Measurements from ENCODE around the gene ABCA10.

Gene ABCA10

DNA sequence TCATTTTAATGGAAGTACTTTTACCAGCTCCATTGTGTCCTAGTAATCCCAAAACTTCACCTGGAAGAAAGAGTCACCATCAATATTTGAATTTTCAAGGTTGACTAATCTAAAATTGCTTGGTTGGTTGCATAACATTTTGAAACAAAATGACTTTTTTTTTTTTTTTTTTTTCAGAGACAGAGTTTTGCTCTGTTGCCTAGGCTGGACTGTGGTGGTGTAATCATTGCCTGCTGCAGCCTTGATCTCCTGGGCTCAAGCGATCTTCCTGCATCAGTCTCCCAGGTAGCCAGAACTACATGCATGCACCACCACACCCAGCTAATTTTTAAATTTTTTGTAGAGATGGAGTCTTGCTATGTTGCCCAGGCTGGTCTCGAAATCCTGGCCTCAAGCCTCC lies 74.4 kb downstream of the ABCA10 start:
- DNase-seq = no peak

DNA sequence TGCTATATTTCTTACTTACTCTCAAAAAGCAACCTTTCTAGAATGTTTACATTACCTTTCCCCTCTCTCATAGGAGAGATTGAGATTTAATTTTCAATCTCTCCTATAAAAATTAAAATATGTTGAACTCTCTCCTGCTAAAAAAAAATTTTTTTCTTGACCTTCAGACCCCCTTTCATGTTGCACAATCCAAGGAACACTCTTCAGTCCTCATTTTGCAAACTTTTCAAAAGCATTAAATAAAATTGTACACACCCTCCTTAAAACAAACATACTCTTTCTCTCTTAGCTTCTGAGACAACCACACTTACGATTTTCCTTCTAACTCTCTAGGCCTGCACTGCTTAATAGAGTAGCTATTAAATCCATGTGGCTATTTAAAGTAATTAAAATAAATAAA lies 78.3 kb downstream of the ABCA10 start:
- no peak for DNase-seq

DNA sequence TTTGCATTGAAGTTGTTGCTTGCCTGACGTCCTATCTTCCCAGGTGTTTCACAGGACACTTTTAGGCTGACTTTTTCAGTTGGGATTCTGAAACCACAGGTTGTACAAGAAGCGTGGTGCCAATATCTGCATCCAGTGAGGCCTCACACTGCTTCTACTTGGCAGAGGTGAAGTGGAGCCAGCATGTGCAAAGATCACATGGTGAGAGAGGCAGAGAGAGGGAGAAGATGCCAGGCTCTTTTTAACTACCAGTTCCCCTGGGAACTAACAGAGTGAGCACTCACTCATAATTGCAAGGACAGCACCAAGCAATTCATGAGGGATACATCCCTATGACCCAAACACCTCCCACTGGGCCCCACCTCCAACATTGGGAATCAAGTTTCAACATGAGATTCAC lies 81.2 kb downstream of the ABCA10 start:
- DNase-seq = no peak

DNA sequence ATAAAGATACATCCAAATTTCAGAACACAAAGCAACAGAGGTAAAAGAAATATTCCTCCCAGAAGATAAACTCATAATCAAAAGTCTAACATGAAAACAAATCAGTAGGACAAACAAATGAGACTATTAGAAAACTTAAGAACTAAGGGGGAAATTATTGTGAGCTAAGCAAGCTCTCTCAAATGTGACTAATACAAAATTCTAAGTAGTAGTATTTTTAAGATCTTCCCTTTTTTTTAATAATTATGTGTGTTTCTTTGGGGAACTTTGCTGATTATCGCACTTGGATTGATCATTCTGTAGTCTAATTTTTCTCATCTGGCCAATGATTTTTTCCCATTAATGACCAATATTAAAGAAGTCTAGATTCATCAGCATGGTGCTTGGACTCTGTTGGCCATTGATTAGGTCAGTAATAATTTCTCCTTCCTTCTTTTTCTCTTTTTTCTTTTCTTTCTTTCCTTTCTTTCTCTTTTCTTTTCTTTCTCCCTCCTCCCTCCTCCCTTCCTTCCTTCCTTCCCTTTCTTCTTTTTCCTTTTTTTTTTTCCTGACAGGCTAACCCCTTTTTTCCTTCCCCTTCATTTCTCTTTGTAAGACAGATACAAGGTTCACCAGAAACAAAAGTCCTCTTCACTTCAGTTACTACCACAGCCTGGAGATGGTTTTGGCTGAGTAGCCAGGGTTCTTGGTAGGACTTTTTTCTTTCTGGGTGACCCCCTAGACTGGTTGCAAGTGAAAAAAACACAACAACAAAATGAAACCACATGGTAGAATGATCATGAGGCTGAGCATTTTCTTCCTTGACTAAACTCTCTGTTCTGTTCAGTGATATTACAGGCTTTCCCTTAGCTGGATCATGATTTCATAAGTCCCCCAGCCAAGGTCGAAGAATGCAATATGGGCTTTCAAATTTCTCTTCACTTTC lies 84.0 kb downstream of the ABCA10 start:
- DNase-seq = no peak

DNA sequence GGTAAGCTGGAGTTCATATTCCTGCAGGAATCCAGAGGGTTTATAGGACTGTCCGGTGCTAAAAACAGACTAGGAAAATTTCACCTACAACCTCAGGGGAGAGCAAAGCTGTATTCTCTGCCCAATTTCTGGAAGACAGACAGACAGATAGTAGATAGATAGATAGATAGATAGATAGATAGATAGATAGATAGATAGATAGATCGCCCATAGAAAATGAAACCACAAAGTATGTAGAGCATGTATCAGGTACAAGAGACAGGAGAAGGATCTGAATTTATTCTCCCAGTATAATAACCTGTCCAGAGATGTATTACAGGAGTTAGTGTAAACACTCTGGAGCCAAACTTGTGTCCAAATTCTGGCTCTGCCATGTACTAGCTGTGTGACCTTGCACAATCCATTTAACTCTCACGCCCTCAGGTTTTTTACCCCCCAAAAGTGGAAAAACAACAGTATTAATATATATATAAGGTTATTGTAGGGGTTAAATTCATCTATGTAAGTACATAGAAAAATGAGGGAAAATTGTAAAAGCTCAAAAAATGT lies 84.9 kb downstream of the ABCA10 start:
- no peak for DNase-seq

DNA sequence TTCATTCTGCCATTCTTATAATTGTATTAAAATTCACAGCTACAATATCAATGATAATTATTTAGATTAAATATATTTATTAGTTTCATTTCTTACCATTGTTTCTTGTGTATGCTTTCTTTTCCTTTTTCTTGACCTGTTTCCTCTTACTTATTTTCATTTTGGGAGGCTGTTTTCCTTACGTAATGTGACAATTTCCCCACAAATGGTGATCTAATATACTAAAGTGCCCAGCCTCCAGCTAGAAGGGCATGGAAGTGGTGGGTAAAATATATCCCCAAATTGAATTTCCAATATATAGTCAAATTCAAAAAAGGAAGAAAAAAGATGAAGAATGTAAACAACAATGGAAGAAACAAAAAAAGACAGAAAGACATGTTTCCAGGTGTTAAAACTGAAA lies 85.5 kb downstream of the ABCA10 start:
- no peak for DNase-seq

DNA sequence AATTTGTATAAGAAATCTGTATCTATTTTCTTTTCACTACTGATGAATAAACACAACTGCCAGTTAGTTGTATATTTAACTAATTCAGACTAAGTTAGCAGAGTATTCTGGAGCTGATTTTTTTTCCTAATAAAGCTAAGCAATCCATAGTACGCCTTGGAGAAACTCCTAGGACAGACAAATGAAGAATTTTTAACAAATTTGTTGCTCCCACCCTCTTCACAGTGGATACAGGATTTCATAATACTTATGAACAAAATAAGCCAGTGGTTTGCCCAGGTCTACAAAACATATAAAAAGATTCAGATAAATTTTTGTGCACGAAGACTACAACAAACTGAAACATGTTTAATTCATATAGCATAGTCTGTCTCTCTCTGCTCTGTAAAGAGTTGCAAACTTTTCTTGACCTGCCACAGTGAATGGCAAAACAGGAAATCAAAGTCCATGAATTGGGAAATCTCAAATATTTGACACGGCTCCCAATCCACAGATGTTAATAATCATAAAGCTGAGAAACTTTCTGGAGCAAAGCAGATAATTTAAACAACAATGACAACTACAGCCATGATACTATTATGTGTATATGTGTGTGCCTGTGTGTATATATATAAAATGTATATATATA lies 86.3 kb downstream of the ABCA10 start:
- DNase-seq = no peak

DNA sequence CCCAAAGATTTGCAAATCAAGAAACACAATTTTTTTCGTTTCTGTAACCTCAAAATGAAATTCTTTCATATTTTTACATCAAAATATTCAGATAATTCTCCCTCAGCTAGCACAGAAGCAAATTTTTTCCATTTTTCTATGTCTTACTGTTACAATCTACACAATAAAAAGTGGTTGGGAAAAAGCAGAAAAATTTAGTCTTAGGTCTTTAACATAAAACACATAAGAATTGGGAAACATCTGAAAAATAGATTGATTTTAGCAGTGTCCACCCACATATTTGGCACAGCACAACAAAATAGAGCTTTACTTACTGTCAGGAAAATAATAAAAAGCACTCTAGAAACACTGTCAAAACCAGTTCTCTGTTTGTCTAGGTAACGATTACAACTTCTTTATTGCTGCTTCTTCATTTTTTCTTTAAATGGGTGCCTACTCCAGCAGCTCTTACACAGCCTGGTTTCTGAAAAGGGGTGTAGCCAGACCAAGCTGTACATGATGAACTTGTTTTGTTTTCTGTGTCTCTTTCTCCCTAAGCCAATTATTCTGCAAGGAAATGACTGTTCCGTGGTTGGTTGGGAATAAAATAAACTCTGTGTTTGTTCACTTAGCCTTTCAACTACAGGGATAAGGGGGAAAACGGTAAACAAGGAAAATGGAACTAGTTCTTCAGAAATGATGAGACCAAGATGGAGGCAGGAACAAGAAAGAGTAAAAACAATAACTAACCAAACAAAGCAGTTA lies 87.0 kb downstream of the ABCA10 start, which contains the start of gene ABCA6:
Gene ABCA6, minus strand, starts transcription at position 465 of the 744 bp plus-strand sequence. CDS start 1,192 bp downstream, outside the sequence.
- DNase-seq = no peak

DNA sequence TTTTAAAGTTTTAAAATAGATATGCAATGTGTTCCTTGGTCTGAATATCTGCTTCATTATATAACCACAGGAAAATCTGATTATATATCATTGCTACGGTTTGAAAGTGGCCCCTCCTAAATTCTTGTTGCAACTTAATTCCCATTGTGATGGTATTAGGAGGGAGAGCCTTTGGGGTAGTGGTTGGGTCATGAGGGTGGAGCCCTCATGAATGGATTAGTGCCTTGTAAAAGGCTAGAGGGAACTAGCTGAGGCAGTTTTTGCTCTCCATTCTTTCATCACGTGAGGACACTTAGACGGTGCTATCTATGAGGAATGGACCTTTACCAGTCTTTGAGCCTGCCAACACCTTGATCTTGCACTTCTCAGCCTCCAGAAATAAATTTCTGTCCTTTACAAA lies 94.5 kb downstream of the ABCA10 start:
- DNase-seq = no peak

DNA sequence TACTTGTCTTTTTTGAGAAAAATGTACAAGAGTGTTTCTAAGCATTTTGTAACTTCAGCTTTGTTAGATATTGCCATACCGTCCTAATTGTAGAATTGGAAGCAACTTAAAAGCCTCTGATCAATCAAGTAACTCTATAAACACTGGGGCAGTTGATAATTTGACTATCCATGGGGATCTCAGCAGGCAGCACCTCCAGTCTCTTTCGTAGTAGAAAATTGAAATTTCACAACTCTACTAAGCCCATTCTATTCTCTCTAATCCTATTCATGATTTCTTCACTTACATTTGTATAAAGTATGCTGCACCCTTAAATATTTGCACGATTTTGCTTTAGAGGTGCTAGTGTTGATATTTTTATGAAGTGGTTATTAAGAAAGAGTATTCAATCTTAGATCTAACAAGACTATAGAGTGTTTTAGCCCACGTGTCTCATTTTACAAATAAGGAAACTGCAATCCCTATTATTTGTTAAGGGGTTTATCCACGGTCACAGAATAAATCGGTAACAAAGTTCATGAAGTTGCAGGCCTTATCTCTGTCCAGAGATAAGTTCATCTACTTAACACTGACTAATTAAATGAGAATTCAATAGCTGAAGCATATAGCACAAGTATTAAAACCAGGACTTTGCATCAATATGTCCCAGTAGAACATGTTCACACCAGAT lies 97.9 kb downstream of the ABCA10 start:
- DNase-seq = no peak

DNA sequence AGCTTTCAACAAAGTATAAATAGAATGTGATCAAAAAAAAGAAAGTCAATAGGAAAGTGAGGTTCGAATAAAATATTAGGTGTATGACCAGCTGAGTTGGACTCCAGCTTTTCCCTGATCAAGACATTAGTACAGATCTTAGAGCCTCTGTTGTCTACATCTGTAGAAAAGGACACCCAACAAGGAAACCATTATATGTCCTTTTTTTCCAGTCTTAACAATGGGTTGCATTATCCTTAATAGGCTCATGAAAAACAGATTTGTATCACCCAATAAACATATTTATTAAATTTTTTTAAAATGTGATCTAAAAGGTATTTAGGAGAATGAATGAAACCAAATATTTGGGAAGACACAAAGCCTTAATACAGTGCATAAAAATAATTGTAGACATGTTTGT lies 105.0 kb downstream of the ABCA10 start:
- DNase-seq = no peak

DNA sequence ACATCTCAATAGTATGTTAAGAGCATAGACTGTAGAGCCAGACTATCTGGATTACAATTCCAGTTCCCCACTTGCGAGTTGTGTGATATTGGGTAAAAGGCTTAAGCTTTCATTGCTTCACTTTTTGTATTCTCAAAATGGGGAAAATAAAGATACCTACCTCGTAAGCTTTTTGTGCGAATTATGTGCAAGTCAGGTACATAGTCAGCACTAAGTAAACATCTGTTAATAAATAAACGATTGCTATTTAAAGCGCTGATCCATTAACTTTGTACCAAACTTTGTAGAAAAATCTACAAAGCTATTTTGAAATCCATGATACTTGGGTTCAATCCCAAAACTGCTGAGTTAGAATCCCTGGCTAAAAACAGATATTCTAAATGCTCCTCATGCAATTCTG lies 106.6 kb downstream of the ABCA10 start:
- no peak for DNase-seq

DNA sequence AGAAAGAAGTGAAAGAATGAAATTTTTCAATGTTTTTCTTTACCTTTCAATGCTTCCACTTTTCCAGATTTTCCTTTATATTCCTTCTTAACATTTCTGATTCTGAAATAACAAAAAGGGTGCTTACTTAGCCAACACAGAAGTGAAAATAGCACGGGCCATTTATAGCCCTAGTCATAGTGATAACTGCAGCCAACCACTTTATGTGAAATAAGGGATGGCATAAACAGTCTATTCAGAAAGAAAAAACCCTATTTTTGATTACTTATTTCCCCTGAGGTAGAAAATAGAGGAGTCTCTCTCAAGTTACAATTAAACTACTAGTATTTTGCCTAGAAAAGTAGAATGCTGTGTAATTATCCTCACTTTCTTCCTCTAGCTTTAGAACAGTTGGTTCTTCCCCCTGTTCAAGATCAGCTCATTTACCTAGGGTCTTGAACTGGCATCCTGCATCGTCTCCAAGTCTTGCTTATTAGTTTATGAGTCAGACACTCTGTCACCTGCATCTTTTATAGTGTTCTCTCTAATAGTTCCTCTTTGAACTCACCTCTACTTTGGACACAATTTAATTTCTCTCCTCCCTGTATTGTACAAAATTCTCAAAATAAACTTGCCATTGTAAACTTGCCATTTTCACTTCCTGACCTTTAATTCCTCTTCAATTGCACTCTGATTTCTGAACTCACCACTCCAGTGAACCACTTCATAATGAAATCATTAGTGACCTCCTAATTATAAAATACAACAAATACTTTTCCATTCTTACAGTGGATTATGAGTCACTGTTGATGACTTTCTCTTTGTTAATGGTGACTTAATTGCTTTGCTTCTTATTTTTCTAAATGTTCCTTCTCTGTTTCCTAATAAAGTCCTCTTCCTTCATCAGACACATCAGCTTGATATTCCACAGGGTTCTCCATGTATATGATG lies 110.5 kb downstream of the ABCA10 start:
- DNase-seq = no peak

DNA sequence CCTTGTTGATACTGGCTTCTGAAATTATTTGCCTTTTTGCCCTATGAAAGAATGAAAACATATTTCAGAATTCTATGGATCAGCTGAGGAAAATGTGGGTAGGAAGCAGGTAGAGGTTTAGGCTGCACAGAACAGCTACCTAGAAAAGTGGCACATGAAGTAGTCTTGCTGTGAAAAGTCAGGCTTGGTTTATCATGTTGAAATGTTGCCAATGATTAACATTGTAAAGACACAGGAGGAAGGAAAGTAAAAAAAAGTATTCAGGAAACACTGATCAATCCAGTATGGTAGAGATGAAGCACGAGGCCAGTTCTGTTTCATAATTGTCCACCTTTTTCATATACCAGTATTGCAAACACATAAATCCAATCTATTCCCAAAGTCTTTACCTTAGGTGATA lies 116.8 kb downstream of the ABCA10 start:
- DNase-seq = no peak

DNA sequence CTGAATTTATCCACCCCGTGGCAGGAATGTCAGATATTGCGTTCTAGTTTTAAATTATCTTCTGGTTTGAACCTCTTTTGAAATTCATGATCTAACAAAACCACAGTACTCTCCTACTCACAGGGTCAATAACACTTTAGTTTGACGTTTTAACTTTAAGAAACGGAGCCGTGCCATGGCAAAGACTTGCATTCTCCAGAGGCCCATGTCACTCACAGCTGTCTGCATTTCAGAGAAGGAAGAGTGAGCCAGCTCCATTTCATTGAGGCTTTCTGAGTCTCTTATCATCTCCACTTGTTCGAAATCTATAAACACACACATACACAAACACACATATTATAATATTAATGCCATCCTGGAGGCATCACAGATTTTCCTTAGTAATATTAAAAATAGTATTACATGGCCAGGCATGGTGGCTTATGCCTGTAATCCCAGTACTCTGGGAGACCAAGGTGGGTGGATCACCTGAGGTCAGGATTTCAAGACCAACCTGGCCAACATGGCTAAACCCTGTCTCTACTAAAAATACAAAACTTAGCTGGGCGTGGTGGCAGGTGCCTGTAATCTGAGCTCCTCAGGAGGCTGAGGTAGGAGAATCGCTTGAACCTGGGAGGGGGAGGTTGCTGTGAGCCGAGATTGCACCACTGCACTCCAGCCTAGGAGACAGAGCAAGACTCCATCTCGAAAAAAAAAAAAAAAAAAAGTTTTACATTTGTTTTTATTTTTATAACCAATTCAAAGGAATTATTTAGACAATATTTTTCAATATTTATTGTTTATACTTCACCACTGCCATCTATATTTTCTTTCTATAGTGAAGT lies 122.5 kb downstream of the ABCA10 start:
- DNase-seq = no peak

DNA sequence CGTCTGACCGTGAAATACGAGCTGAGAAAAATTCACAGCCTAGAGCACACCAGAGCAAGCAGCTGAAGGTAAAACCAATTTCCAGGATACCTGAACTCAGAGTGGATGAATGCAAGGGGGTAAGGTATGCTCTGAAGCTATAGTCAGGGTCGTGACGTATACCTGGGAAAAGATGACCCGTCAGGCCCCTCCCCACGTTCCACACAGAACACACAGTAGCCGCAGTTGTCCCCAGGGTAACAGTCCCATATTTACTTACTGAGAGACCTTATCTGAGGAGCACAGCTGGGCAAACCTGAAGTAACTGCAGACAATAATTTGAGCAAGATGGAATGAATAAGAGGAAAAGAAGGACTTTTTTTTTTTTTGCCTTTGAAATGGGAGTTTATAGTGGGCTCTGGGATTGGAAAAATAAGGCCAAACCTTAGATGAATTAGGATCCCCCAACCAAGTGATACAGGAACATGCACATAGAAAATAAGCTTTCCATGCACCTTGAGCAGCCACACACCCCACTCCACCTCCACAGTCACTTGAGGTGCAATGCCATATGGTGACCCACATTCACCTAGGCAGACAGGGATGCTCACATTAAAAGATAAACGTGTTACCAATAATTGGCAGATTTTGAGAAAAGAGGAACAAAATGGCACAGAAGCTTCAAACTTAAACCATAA lies 124.9 kb downstream of the ABCA10 start:
- DNase-seq = no peak

DNA sequence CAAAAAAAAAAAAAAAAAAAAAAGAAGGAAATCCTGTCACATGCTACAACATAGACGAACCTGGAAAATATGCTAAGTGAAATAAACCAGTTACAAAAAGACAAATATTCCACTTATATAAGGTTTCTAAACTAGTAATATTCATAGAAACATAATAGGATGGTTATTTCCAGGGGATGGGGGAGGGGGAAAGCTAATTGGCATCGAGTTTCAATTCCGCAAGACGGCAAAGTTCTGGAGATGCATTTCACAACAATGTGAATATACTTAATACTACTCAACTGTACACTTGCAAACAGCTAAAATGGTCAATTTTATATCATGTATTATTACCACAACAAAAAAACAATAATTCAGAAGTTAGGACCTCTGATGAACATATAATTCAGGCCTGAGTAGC lies 130.0 kb downstream of the ABCA10 start:
- no peak for DNase-seq
